GM13977 (cell line): ENCODE data around the gene COL13A1.

Experiments
- DNase-seq: peaks from one replicate; pipeline ENCODE4 v3.0.0; 2012; ENCODE audit warnings: low spot score
- in situ Hi-C: fragments of 300-500 bp; cut with MboI; formaldehyde crosslinking; loops from one replicate; pipeline ENCODE4 v1.12.0; 2022; ENCODE audit warnings: low sequenced_read_pairs, low pct_unique_long_range_greater_than_20kb, mixed read lengths, inconsistent platforms; ENCODE audit not compliant: unreplicated experiment
- TF ChIP-seq, protein P1 (sequence below): IDR thresholded peaks from 2 replicates; pipeline ENCODE4 v1.5.1; 2012; ENCODE audit warnings: mild to moderate bottlenecking, control low read depth; ENCODE audit not compliant: insufficient read depth; ENCODE audit errors: extremely low read depth, missing control alignments

COL13A1 gene

DNA sequence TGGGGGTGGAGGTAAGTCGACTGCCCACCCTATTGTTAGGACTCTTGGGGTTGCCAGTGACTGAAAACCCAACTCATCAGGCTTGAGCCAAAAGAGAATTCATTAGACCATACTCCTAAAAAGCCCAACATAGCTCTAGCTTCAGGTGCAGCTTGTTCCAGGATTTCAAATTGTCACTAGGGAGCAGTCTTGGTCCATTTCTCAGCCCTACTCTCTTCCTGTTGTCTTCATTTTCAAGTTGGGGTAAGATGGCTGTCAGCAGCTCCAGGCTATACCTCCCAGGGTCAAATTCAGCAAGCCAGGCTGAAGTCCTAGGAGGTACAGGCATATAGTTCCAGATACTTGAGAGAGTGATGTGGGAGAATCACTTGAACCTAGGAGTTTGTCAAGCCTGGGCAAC lies 14.9 kb upstream of the COL13A1 start:
- no peak for DNase-seq
- TF ChIP-seq, protein P1, sequence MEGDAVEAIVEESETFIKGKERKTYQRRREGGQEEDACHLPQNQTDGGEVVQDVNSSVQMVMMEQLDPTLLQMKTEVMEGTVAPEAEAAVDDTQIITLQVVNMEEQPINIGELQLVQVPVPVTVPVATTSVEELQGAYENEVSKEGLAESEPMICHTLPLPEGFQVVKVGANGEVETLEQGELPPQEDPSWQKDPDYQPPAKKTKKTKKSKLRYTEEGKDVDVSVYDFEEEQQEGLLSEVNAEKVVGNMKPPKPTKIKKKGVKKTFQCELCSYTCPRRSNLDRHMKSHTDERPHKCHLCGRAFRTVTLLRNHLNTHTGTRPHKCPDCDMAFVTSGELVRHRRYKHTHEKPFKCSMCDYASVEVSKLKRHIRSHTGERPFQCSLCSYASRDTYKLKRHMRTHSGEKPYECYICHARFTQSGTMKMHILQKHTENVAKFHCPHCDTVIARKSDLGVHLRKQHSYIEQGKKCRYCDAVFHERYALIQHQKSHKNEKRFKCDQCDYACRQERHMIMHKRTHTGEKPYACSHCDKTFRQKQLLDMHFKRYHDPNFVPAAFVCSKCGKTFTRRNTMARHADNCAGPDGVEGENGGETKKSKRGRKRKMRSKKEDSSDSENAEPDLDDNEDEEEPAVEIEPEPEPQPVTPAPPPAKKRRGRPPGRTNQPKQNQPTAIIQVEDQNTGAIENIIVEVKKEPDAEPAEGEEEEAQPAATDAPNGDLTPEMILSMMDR = no peak
- in situ Hi-C loops = no loop called here

DNA sequence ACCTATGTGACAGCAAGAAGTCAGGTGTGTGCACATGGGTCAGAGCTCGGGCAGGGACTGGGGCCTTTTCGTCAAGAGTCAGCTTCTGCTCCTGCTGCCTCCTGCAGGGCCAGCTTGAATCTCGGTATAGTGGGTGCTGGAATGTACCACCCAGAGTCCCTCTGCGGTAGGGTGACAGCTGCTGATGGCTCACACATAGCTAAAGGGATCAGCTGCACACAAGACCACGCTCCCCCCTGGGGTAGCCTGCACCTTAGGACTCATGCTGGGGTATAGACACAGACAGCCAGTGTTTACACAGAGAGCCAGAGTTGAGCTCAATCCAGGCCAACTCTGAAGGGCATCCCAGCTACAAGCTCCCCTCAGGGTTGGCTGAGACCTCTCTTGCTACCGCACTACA lies 14.0 kb upstream of the COL13A1 start:
- TF ChIP-seq, protein P1 = no peak
- in situ Hi-C loops = no loop called here
- DNase-seq = no peak

DNA sequence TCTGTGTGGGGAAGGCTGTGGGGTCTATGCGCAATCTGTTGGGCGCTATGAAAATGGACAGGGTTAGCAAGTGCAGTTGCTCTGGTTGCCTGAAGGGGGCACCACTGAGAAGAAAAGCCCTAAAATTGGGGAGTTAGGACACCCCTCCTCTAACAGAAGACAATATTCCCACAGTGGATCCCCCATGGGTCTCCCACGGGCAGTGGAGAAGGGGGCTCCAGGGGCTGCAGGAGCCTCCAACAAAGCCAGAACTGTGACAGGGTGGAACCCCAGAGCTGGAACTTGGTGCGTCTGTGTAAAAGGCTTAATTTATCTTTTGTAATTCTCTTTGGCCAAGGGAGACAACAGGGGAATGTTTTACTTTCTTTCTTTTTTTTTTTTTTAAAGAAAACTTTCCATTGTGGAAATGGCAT lies 12.5 kb upstream of the COL13A1 start:
- TF ChIP-seq, protein P1 = peak; percentile 48
- no peak for DNase-seq
- in situ Hi-C loops = no loop called here

DNA sequence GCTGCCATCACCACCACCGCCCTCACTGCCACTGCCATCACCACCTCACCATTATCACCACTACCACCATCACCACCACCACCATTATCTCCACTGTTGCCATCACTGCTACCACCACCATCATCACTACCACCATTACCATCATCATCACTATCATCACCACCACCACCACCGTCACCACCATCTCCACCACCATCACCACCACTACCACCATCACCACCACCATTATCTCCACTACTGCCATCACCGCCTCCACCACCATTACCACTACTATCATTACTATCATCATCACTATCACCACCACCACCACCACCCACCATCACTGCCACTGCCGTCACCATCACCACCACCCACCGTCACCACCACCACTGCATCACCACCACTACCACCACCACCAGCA lies 9.9 kb upstream of the COL13A1 start:
- in situ Hi-C loops = no loop called here

DNA sequence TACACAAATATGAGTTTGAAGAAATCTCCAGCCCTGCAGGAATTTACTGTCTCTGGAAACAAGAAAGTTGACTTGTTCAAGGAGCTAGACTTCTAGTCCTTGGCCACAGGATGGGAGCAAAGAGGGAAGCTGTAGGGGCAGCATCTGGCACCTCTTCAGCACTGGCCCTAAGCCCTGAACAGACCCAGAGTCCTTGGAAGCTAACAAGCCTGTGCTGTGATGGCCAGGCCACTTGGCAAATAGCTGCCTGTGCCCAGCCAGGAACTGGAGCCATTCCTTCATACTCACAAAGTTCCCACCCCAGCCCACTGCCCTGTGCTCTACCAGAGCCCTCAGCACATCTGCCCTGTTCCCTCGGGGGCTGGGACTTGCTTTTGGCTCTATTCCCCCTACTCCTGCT lies 9.4 kb upstream of the COL13A1 start:
- TF ChIP-seq, protein P1 = no peak
- DNase-seq = no peak
- in situ Hi-C loops = no loop called here

More for the DNA sequence above, 9.9 kb upstream of the COL13A1 start:
- no peak for DNase-seq
- TF ChIP-seq, protein P1 = no peak

DNA sequence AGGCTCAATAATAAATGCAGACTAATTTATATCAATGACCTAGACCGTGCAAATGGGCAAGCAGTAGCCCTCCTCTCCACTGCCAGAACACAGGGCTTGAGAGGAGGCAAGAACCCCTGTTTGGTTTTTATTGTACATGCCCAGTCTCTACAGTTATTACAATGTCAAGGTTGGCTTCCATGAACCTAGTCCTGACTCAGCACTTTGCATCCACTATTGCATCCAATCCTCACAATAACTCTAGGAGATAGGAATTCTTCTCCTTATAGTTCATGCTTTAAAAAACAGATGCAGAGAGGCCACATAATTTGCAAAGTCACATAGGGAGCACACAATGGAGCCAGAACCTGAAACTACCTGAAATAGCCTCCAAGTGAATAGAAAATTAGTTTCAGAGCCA lies 7.0 kb upstream of the COL13A1 start:
- DNase-seq = no peak
- in situ Hi-C loops = no loop called here

More for the DNA sequence above, 7.0 kb upstream of the COL13A1 start:
- TF ChIP-seq, protein P1 = no peak
